Stimulated activated naive CD8-positive, alpha-beta T cell treated with anti-CD3 and anti-CD28 coated beads, Interleukin-15, Interleukin-2, amounts not matched to agents 100 ng/mL and 50 ng/mL, for 24 hours (primary cell): ENCODE data around the gene SFXN5.
A peak's percentile ranks its signal among the peaks of the same experiment; 100 is the strongest.

Source experiments
- H3K27ac Mint-ChIP-seq: one replicate; pipeline ENCODE4 v1.8.0; 2021; ENCODE audit warnings: mild to moderate bottlenecking, mixed read lengths
- H3K27me3 Mint-ChIP-seq: one replicate; pipeline ENCODE4 v1.8.0; 2021; ENCODE audit warnings: mixed read lengths
- H3K36me3 Mint-ChIP-seq: one replicate; pipeline ENCODE4 v1.8.0; 2021; ENCODE audit warnings: low read depth, mixed read lengths
- H3K4me1 Mint-ChIP-seq: one replicate; pipeline ENCODE4 v1.8.0; 2021; ENCODE audit warnings: low read depth, mixed read lengths
- H3K4me3 Mint-ChIP-seq: one replicate; pipeline ENCODE4 v1.8.0; 2021; ENCODE audit warnings: mild to moderate bottlenecking, mixed read lengths
- H3K9me3 Mint-ChIP-seq: one replicate; pipeline ENCODE4 v1.8.0; 2021; ENCODE audit warnings: mixed read lengths

Gene SFXN5

DNA sequence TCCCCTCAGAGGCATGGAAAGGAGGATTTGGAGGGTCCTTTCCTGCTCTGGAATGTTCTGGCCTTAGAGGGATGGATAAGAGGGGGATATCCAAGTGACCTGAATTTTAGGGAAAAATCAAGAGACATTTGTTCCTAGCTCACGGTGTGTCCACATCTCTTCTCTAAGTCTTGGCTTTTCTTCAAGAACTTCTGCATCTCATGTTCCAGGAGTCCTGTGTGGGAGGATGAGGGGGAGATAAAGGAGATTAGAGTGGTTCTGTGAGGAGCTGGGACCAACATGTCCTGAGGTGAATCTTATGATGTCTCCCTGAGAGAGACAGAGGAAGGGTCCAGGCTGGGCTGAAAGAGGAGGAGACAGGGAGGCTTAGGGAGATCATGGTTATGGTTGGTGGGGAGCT, 142.5 kb downstream of the SFXN5 start:
- H3K4me3 Mint-ChIP-seq, result no peak overlapping the region
- peaks cover 4% of the 10 kb centered on the region for H3K27me3 Mint-ChIP-seq
- H3K36me3 Mint-ChIP-seq, result no peaks in the 10 kb centered on the region
- H3K4me1 Mint-ChIP-seq, result peaks cover 8% of the 10 kb centered on the region
- no peaks in the 10 kb centered on the region for H3K9me3 Mint-ChIP-seq
- H3K27ac Mint-ChIP-seq, result no peak overlapping the region

DNA sequence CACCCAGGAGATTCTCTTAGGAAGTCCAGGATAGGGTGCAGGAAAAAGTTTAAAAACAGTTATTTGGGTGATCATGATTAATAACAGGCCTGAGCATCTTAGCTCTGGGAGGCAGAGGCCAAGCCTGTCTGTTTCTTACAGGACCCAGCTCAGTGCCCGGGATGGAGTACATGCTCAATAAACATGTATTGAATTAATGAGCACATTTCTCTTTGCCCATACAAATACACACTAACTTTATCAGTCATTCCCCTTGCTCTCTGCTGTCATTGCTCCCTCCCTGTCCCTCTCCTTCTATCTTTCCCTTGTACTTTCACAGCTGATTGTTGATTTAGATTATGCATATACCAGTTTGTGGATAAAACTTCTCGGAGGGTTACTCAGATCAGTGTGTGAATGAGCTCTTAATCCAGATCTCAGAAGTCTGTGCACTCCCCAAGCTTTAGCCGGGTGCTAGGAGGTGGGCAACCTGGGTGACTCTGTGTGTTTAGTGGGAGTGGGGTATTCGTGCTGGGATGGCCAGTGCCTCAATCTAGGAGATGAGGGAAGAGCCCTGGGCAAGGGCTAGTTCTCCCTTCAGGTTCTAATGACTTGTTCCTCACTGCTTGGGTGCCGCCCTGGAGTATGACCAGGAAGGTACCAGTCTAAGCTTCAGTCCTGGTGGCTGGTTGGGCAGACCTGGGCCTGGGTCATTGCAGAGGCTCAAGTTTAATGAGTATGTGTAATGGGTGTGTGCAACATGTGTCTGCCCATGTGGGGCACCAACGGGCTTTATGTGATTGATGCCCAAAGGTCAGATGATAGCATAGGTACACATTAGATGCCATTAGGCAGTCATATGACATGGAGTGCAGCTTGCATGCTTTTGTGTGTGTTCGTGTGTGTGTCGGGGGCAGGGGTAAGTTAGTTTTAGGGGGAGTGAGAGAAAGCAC, 143.6 kb downstream of the SFXN5 start:
- Mint-ChIP-seq H3K4me1 (peaks cover 13% of the 10 kb centered on the region), H3K27me3 (peaks cover 15% of the 10 kb centered on the region), H3K27ac (no peak overlapping the region), H3K9me3 (no peaks in the 10 kb centered on the region), H3K4me3 (no peak overlapping the region), H3K36me3 (no peaks in the 10 kb centered on the region)

DNA sequence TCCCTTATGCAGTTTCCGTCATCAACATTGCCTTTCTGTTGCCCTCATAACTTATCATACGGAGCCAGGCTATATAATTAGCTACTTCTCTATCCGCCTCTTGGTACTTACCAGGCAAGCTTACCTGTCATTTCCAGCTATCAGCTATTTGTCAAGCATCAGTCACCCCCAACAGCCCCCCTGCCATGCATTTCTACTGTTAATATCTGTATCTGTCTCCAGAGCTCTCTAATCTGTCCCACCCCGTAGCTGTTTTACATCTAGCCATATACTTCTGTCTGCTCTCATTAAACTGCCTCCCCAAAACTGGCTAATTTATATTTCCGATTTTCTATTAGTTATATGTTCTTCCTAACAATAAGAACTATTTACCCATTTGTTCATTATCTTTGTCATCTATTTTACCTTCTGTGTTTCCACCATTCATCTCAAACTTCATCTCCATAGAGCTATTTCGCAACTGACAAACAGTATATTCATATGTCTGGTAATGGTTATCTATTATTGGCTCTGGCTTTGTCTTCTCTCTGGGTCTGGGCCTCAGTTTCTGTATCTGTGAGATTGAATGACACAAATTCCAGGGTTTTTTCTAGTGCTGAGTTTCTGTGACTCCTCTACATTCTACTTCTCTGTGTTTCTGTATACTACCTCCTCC, 144.6 kb downstream of the SFXN5 start:
- H3K4me1 Mint-ChIP-seq, result peaks cover 13% of the 10 kb centered on the region
- H3K36me3 Mint-ChIP-seq, result no peaks in the 10 kb centered on the region
- peaks cover 24% of the 10 kb centered on the region for H3K27me3 Mint-ChIP-seq
- H3K9me3 Mint-ChIP-seq, result no peaks in the 10 kb centered on the region
- no peak overlapping the region for H3K27ac Mint-ChIP-seq
- H3K4me3 Mint-ChIP-seq, result no peak overlapping the region

DNA sequence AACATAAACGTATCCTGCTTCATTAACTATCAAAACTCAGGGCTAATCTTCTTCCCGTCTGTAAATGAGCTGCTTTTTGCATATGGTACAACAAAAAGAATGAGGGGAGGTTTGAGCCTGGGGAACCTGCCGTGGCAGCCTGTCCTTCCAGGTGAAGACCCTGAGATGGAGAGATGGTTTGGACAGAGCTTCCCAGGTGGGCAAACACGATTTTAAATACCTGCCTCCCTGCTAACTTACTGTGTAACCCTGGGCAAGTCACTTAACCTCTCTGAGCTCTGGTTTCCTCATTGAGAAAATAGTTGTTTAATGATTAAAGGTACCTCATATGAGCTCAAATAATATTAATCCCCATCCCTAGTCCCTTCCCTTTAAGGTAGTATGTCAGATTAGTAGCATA, 145.1 kb downstream of the SFXN5 start:
- Mint-ChIP-seq H3K27me3 (peaks cover 30% of the 10 kb centered on the region), H3K27ac (no peak overlapping the region), H3K36me3 (no peaks in the 10 kb centered on the region), H3K4me3 (no peak overlapping the region), H3K4me1 (peaks cover 13% of the 10 kb centered on the region), H3K9me3 (no peaks in the 10 kb centered on the region)

DNA sequence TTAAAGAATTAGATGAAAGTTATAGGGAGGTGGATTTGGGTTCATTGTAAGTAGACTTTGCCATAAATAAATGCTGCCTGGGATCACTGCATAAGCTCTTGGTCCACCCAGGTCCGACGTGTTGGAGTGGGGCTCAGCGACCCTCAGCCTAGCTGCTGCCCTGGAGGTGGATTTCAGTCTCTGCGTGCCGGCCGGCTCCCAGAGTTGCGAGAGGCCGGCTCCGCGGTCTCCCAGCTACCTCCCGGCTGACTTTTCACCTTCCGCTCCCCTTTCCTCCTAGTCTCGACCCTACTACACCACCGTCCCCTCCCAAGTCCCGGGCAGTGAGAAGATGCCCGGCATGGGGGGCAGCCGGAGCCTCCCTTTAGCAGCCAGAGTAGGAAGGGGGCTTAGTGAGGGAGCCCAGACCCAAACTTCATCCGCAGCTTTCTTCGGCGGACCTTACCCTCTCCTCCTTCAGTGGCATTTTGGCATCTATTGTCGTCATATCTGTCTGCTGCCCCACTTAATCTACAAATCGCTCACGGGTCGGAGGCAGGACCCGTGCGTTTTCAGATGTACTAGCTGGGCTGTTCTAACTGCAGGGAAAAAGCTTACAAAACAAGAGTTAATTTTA, 146.1 kb downstream of the SFXN5 start:
- Mint-ChIP-seq H3K36me3 (no peaks in the 10 kb centered on the region), H3K27me3 (peaks cover 33% of the 10 kb centered on the region)

DNA sequence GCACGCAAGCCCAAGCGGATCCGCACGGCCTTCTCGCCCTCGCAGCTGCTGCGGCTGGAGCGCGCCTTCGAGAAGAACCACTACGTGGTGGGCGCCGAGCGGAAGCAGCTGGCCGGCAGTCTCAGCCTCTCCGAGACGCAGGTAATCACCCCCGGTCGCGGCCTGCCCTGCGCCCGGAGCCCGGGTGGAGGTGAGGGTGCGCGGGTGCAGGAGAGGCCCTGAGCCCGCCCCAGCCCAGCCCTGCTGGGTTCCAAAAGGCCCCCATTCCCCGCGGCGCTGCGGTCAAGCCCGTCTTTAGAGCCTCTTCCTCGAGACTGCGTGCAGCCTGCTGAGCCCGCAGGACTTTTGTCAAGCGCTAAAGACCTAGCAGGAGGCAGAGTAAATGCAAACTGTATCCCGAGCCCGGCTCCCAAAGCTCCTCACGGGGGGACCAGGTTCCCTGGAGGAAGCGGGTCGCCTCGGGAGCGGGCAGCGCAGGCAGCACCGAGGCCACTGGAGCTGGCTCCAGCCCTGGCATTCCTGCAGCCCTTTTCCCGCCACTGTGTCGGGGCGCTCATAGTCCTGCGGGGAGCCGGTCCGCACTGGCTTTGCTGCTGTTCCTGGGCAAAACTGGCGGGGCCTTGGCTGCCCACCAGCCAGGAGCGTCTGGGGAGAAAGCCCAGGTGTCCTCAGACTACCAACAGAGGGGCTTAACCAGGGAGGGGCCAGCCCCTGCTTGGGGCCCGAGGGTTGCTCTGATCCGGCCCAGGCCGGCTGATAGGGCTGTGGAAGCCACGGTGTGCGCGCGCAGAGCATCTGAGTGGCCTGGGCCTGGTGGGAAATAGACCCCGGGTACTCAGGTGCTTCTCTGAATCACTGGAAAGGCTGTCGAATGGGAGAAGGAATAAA, 146.9 kb downstream of the SFXN5 start:
- Mint-ChIP-seq H3K27ac (no peak overlapping the region), H3K4me1 (peaks cover 21% of the 10 kb centered on the region), H3K4me3 (no peak overlapping the region), H3K9me3 (no peaks in the 10 kb centered on the region), H3K36me3 (no peaks in the 10 kb centered on the region), H3K27me3 (peaks cover 38% of the 10 kb centered on the region)

More for the DNA sequence above, 146.1 kb downstream of the SFXN5 start:
- Mint-ChIP-seq H3K9me3 (no peaks in the 10 kb centered on the region), H3K27ac (no peak overlapping the region), H3K4me1 (peaks cover 15% of the 10 kb centered on the region), H3K4me3 (no peak overlapping the region)

DNA sequence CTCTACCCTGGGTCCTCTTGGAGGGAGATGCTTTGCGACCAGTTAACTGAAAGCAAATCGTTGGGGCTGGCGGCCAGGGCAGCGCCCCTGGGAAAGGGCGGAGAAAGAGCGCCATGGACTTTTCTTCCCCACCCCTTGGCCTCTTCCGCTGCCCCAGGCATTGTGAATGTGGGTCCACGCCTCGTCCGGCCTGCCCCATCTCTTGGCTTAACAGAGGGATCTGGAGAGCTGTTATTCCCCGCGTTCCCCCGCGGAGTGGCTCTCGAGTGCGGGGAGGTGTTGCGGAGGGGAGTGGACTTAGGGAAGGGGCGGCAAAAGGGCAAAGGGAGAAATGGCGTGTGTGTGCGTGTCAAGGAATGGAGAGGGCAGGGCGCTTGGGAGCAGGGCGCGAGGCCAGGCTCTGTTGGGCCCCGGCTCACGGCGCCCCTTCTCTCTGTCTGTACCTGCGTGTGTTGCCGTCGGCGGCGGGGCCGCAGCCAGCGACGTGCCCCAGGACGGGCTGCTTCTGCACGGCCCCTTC, 147.6 kb downstream of the SFXN5 start:
- Mint-ChIP-seq H3K9me3 (no peaks in the 10 kb centered on the region), H3K27me3 (peaks cover 45% of the 10 kb centered on the region), H3K4me1 (peaks cover 28% of the 10 kb centered on the region), H3K4me3 (no peak overlapping the region), H3K27ac (no peak overlapping the region), H3K36me3 (no peaks in the 10 kb centered on the region)

DNA sequence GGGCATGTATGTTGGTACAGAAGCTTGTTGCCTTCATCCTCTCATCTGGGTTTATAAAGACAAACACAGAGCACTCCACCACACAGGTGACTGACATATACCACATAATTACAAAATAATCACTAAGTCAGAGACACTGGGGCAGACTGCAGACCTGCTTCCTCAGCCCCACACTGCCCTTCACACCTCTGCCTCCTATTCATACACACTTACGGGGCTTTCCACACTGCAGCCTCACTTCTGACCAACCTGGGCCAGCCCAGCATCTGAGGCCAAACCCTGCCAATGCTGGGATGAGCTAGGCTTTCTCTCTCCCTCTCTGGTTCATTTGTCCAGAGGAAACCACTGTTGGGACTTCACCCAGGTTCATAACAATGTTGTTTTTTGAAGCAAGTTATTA, 149.7 kb downstream of the SFXN5 start:
- H3K4me1 Mint-ChIP-seq, result peaks cover 38% of the 10 kb centered on the region
- H3K36me3 Mint-ChIP-seq, result no peaks in the 10 kb centered on the region
- H3K9me3 Mint-ChIP-seq, result no peaks in the 10 kb centered on the region
- H3K4me3 Mint-ChIP-seq, result no peak overlapping the region
- peaks cover 54% of the 10 kb centered on the region for H3K27me3 Mint-ChIP-seq
- no peak overlapping the region for H3K27ac Mint-ChIP-seq

DNA sequence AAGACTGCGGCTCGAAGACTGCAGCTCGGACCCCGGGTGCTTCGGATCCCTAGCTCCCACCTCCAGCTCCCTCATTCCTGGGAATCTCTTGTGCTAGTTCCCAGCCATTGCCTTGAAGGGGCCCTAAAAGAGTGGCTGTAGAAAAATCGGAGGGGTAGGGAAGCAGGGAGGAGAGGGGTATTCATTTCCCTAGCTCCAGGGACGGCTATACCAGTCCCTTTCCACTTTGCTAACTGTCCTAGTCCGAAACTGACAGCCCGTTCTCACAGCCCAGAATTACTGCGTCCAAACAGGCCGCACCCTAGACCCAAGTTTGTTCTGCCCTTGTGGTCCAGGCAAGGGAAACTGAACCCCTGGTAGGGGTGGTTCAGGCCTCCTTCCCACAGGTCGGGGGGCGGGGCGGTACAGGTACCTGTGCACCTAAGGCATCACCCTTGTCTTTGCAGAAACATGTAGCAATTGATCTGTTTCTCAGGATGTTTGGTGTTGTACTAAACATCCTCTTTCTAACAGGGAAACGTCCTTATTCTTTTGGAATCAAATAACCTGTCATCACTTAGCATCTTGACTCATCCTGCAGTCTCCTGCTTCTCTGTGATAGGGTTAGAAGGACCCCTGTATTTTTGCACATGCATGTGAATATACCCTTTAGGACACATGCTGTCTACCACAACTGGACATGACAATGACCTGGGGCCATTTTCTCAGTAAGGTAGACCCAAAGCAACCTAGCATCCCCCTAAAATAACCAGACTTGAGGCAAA, 150.2 kb downstream of the SFXN5 start:
- Mint-ChIP-seq H3K27ac (no peak overlapping the region), H3K9me3 (no peaks in the 10 kb centered on the region), H3K4me3 (no peak overlapping the region), H3K27me3 (peaks cover 57% of the 10 kb centered on the region), H3K4me1 (peaks cover 41% of the 10 kb centered on the region), H3K36me3 (no peaks in the 10 kb centered on the region)

DNA sequence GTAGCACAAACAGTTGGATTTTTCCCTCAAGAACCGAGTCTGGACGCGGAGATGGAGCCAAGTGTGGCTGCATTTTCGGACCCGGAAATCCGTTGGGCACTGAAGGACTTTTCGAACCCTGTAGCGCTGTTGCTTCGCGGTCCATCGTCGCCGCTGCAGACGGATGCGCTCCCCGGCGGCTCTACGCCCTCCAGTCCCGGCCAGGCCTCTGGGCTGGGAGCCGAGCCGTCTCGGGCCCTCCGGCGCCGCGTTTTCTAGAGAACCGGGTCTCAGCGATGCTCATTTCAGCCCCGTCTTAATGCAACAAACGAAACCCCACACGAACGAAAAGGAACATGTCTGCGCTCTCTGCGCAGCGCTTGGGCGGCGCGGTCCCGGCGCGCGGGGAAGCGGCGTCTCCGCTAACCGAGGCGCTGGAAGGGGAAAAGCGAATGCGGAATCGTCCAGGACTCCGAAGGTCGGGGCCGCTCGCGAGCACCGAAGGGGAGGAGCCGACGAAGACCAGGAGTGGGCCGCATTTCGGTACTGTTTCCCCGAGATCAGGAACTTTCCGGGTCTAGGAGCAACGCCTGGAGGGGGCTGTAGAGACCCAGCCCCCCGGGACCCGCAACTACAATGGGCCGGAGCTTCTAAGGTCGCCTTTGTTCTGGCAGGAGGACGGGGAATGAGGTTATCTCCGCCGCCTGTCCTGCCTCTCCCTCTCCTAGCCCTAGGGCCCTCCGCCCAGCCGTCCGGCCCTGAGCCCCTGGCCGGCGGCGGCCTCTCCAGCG, 151.0 kb downstream of the SFXN5 start:
- H3K4me3 Mint-ChIP-seq, result peak overlapping the region; percentile 52
- peaks cover 61% of the 10 kb centered on the region for H3K27me3 Mint-ChIP-seq

DNA sequence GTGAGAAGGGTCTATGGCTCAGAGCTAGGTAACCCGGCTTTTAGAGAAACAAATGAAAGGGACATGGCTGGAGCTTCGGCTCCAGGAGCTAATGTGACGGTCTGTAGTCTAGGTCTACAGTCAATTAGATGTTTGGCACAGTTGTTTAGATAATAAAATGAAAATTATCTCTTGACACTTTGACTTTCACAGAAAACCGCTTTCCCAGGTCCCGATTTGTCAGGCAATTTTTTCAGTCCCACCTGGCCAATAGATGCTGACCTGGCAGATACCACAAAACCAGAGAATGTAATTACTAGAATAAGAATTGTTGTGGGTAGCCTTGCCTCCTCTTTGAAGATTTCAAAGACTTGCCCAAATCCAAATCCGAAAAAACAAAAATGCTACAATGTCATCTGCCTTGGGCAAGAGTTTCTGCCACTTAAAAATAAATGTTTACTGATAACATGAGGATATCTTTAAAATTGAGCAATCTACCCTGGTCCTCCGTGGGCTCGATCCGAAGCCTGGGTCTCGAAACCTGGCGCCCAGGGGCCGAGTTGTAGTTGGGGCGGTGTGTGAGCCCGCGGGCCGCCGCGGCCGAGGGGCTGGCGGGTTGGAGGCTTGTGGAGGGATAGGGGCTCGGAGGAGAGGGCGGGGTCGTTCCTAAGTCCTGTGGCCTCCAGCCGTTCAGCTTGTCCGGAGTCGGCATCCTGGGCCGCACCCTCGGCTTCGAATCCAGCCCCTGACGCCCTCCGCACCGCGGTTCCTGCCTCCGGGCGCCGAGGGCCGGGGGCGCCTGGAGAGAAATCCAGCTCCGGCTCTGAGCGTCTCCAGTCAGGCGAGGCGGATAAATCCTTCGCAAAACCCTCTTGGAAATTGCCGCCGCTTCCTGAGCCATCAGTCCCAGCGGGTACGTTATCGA, 151.8 kb downstream of the SFXN5 start:
- H3K27ac Mint-ChIP-seq, result no peak overlapping the region
- H3K27me3 Mint-ChIP-seq, result peaks cover 70% of the 10 kb centered on the region
- H3K9me3 Mint-ChIP-seq, result no peaks in the 10 kb centered on the region
- H3K4me1 Mint-ChIP-seq, result peaks cover 43% of the 10 kb centered on the region
- no peaks in the 10 kb centered on the region for H3K36me3 Mint-ChIP-seq
- peak overlapping the region; percentile 52 for H3K4me3 Mint-ChIP-seq

More for the DNA sequence above, 151.0 kb downstream of the SFXN5 start:
- no peak overlapping the region for H3K27ac Mint-ChIP-seq
- H3K4me1 Mint-ChIP-seq, result peaks cover 41% of the 10 kb centered on the region
- H3K9me3 Mint-ChIP-seq, result no peaks in the 10 kb centered on the region
- no peaks in the 10 kb centered on the region for H3K36me3 Mint-ChIP-seq

DNA sequence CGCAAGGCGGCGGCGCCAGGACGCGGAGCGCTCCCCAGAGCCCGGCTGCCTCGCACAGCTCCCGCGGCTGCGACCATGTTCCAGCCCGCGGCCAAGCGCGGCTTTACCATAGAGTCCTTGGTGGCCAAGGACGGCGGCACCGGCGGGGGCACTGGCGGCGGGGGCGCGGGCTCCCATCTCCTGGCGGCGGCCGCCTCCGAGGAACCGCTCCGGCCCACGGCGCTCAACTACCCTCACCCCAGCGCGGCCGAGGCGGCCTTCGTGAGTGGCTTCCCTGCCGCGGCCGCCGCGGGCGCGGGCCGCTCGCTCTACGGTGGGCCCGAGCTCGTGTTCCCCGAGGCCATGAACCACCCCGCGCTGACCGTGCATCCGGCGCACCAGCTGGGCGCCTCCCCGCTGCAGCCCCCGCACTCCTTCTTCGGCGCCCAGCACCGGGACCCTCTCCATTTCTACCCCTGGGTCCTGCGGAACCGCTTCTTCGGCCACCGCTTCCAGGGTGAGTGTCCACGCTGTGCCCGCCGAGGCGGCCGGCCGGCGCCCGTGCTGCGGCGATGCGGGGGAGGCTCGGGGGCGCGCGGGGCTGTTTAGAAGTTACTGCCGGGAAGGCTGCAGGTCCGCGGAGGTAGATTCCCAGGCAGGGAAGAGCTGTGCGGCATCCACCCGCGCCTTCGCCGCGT, 153.5 kb downstream of the SFXN5 start:
- H3K4me3 Mint-ChIP-seq, result no peak overlapping the region
- H3K36me3 Mint-ChIP-seq, result no peaks in the 10 kb centered on the region
- peaks cover 75% of the 10 kb centered on the region for H3K27me3 Mint-ChIP-seq
- H3K9me3 Mint-ChIP-seq, result no peaks in the 10 kb centered on the region
- no peak overlapping the region for H3K27ac Mint-ChIP-seq
- H3K4me1 Mint-ChIP-seq, result peaks cover 37% of the 10 kb centered on the region
